ENCODE data around the gene PSEN1. TPM values are rescaled to one million over a fixed set of nuclear protein-coding genes. Genes with fewer than 3 reads are reported as not detected.
A peak's percentile ranks its signal among the peaks of the same experiment; 100 is the strongest.
"Not testable (repeated sequence)": the region's sequence is repeated elsewhere in the genome, so short reads cannot be mapped to it uniquely, and the experiment has no call there.

The PSEN1 gene
- total and polyA plus RNA-seq, 12 donors = 15.7 to 83.8 (median 51.2) TPM

DNA sequence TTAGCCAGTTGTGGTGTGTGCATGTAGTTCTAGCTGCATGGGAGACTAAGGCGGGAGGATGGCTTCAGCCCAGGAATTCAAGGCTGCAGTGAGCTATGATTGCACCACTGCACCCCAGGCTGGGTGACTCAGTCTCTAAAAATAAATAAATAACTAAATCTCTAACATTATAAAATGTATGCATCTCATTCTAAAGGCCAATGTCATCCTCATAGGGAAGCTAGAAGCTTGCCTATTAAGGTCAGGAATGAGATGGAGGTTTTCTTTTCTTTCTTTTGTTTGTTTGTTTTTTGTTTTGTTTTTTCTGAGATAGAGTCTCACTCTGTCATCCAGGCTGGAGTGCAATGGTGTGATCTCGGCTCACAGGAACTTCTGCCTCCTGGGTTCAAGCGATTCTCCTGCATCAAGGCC is 52.2 kb downstream of the PSEN1 start:
- 63 to 75% (median 67%) methylated on average over 3 of the region's 3 CpGs for WGBS, 4 donors
- Histone ChIP-seq H3K9me3 (replicated peaks in 1 of 3) (no peaks in the 10 kb centered on the region), H3K4me1 (replicated peaks in 1 of 2) (peaks cover 0 to 5% of the 10 kb centered on the region in 2 donors), H3K27me3 (no peaks in the 10 kb centered on the region), H3K36me3 (replicated peaks in 1 of 2) (peaks cover 0 to 19% of the 10 kb centered on the region in 2 donors), H3K27ac (peak overlapping the region in 2 of 5 donors; percentile 44 to 63), H3K4me3 (no peak overlapping the region)
- no peak for TF ChIP-seq POLR2A (IDR thresholded peaks at IDR 0.05)
- TF ChIP-seq, protein P1, sequence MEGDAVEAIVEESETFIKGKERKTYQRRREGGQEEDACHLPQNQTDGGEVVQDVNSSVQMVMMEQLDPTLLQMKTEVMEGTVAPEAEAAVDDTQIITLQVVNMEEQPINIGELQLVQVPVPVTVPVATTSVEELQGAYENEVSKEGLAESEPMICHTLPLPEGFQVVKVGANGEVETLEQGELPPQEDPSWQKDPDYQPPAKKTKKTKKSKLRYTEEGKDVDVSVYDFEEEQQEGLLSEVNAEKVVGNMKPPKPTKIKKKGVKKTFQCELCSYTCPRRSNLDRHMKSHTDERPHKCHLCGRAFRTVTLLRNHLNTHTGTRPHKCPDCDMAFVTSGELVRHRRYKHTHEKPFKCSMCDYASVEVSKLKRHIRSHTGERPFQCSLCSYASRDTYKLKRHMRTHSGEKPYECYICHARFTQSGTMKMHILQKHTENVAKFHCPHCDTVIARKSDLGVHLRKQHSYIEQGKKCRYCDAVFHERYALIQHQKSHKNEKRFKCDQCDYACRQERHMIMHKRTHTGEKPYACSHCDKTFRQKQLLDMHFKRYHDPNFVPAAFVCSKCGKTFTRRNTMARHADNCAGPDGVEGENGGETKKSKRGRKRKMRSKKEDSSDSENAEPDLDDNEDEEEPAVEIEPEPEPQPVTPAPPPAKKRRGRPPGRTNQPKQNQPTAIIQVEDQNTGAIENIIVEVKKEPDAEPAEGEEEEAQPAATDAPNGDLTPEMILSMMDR (IDR thresholded peaks at IDR 0.05) = no peak
- intact Hi-C loops (cut with DNase I) = no loop called here
- peak in 6 of 7 donors; percentile 38 to 67 (median 51) for DNase-seq

DNA sequence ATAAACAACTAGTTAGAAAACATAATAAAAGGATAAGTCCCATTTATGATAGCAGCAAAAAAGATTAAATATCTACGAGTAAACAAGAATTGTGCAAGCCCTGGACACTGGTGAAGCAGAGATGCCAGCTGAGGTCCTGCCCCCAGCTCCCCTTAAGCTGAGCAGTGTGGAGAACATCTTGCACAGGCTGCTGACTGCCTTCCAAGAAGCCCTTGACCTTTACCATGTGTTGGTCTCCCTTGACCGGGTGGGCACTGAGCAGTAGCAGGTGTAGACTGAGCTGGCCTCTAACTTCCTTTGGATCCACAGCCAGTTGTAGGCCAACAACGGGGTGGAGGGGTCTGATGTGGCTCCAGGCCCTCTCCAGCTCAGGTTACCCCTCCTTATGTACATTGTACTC is 53.3 kb downstream of the PSEN1 start:
- intact Hi-C loops (cut with DNase I) = no loop called here
- peaks cover 0 to 29% of the 10 kb centered on the region in 2 donors for H3K36me3 ChIP-seq (replicated peaks in 1 of 2)

DNA sequence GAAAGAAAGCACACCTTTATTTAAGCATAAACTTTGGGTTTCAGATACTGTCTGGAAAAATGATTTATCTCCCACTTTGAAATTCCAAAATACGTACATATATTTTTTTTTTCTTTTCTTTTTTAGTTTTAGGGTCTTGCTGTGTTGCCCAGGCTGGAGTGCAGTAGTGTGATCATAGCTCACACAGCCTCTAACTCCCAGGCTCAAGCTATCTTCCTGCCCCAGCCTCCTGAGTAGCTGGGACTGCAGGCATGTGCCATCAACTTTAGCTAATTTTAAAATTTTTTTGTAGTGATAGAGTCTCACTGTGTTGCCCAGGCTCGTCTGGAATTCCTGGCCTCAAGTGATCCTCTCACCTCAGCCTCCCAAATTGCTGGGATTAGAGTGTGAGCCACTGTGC is 55.1 kb downstream of the PSEN1 start:
- H3K4me1 ChIP-seq (replicated peaks in 1 of 2) = peaks cover 0 to 5% of the 10 kb centered on the region in 2 donors
- peaks cover 0 to 44% of the 10 kb centered on the region in 2 donors for H3K36me3 ChIP-seq (replicated peaks in 1 of 2)
- intact Hi-C loops (cut with DNase I) = no loop called here
- TF ChIP-seq POLR2A (IDR thresholded peaks at IDR 0.05) = no peak
- TF ChIP-seq, protein P1 (IDR thresholded peaks at IDR 0.05) = no peak
- no peaks in the 10 kb centered on the region for H3K27me3 ChIP-seq
- H3K27ac ChIP-seq = no peak overlapping the region
- no peak for DNase-seq
- no peak overlapping the region for H3K4me3 ChIP-seq
- H3K9me3 ChIP-seq (replicated peaks in 1 of 3) = no peaks in the 10 kb centered on the region
- WGBS, 4 donors = 92 to 93% (median 93%) methylated on average over 2 of the region's 2 CpGs

More for the DNA sequence above, 53.3 kb downstream of the PSEN1 start:
- peaks cover 0 to 5% of the 10 kb centered on the region in 2 donors for H3K4me1 ChIP-seq (replicated peaks in 1 of 2)
- no peak overlapping the region for H3K27ac ChIP-seq
- 54 to 93% (median 71%) methylated on average over 2 to 3 of the region's 3 CpGs for WGBS, 4 donors
- H3K27me3 ChIP-seq = no peaks in the 10 kb centered on the region
- peak in 1 of 7 donors; percentile 21 for DNase-seq
- no peaks in the 10 kb centered on the region for H3K9me3 ChIP-seq (replicated peaks in 1 of 3)
- TF ChIP-seq POLR2A (IDR thresholded peaks at IDR 0.05) = no peak
- TF ChIP-seq, protein P1 (IDR thresholded peaks at IDR 0.05) = no peak
- no peak overlapping the region for H3K4me3 ChIP-seq

DNA sequence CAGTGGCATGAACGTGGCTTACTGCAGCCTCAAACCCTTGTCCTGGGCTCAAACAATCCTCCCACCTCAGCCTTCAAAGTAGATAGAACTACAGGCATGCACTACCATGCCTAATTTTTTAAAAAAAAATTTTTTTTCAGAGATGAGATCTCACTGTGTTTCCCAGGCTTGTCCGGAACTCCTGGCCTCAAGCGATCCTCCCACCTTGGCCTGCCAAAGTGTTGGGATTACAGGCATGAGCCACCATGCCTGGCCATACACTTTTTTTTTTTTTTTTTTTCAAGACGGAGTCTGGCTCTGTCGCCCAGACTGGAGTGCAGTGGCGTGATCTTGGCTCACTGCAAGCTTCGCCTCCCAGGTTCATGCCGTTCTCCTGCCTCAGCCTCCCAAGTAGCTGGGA is 58.0 kb downstream of the PSEN1 start:
- 95 to 98% (median 97%) methylated on average over 8 of the region's 8 CpGs for WGBS, 4 donors
- H3K27ac ChIP-seq; H3K4me3 ChIP-seq; H3K27me3 ChIP-seq; H3K9me3 ChIP-seq (replicated peaks in 1 of 3); intact Hi-C loops (cut with DNase I); H3K4me1 ChIP-seq (replicated peaks in 1 of 2); DNase-seq: not testable (repeated sequence)
- H3K36me3 ChIP-seq (replicated peaks in 1 of 2) = peaks cover 0 to 51% of the 10 kb centered on the region in 2 donors

DNA sequence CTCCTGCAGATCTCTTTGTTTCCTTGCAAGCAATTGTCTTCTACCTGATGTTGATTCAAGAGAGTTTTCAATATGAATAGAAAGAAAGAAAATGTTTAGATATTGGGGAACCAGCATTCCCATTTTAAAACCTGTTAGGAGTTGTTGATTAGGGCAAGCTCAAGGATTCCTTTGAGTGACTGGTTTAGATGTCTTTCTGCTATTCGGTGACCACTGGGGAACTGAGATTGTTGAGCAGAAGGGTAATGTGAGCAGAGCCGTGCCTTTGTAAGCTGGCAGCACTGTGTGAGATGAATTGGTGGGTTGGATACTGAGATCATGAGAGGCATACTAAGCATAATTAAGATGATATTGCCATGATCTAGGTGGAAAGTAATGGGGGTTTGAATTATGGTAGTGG is 61.9 kb downstream of the PSEN1 start:
- Histone ChIP-seq H3K9me3 (replicated peaks in 1 of 3) (no peaks in the 10 kb centered on the region), H3K4me3 (no peak overlapping the region), H3K27ac (no peak overlapping the region), H3K4me1 (replicated peaks in 1 of 2) (no peaks in the 10 kb centered on the region), H3K36me3 (replicated peaks in 1 of 2) (peaks cover 0 to 48% of the 10 kb centered on the region in 2 donors), H3K27me3 (no peaks in the 10 kb centered on the region)
- TF ChIP-seq, protein P1 (IDR thresholded peaks at IDR 0.05) = no peak
- TF ChIP-seq POLR2A (IDR thresholded peaks at IDR 0.05) = no peak
- intact Hi-C loops (cut with DNase I) = no loop called here
- WGBS, 4 donors = 84 to 98% (median 94%) methylated on average over 2 of the region's 2 CpGs
- no peak for DNase-seq
